ENCODE results near the gene ODC1.

The ODC1 gene

GRCh38 chr2:10471955-10472354 is 23.8 kb upstream of the ODC1 start:
- H3K4me3 ChIP-seq: no peak overlapping the region
- peaks cover 61% of the 10 kb centered on the region for H3K4me1 ChIP-seq
- H3K36me3 ChIP-seq: no peaks in the 10 kb centered on the region
- no peak overlapping the region for H3K9ac ChIP-seq
- no peak for TF ChIP-seq Cebpa-rat (IDR thresholded peaks at IDR 0.05)
- H4K20me1 ChIP-seq: no peaks in the 10 kb centered on the region
- no peaks in the 10 kb centered on the region for H3K9me3 ChIP-seq
- H3K4me2 ChIP-seq: peak overlapping the region; percentile 20; the same call in 1 of the 2 replicates
- H3K27ac ChIP-seq: no peak overlapping the region
- H3K27me3 ChIP-seq: no peaks in the 10 kb centered on the region

- Histone ChIP-seq H3K36me3 (no peaks in the 10 kb centered on the region), H4K20me1 (no peaks in the 10 kb centered on the region), H3K27ac (no peak overlapping the region), H3K27me3 (no peaks in the 10 kb centered on the region), H3K9ac (no peak overlapping the region), H3K4me3 (no peak overlapping the region), H3K4me1 (peaks cover 52% of the 10 kb centered on the region), H3K9me3 (no peaks in the 10 kb centered on the region), H3K4me2 (peak overlapping the region; percentile 7; the same call in 1 of the 2 replicates)
- no peak for TF ChIP-seq Cebpa-rat (IDR thresholded peaks at IDR 0.05)
Observed at GRCh38 chr2:10471046-10471571, 23.0 kb upstream of the ODC1 start.

- Histone ChIP-seq H3K4me2 (no peak overlapping the region), H3K9me3 (no peaks in the 10 kb centered on the region), H3K27ac (no peak overlapping the region), H3K4me3 (no peak overlapping the region), H3K27me3 (no peaks in the 10 kb centered on the region), H3K9ac (no peak overlapping the region), H3K36me3 (no peaks in the 10 kb centered on the region), H3K4me1 (peaks cover 42% of the 10 kb centered on the region), H4K20me1 (no peaks in the 10 kb centered on the region)
- TF ChIP-seq Cebpa-rat (IDR thresholded peaks at IDR 0.05): no peak
Observed at GRCh38 chr2:10469955-10470608, 22.0 kb upstream of the ODC1 start.

- Histone ChIP-seq H3K4me3 (no peak overlapping the region), H3K27me3 (no peaks in the 10 kb centered on the region), H3K4me2 (no peak overlapping the region), H3K27ac (no peak overlapping the region), H3K9me3 (no peaks in the 10 kb centered on the region), H4K20me1 (no peaks in the 10 kb centered on the region), H3K4me1 (peaks cover 34% of the 10 kb centered on the region), H3K36me3 (no peaks in the 10 kb centered on the region), H3K9ac (no peak overlapping the region)
- no peak for TF ChIP-seq Cebpa-rat (IDR thresholded peaks at IDR 0.05)
Observed at GRCh38 chr2:10469301-10469700, 21.2 kb upstream of the ODC1 start.

- no peak overlapping the region for H3K4me3 ChIP-seq
- no peaks in the 10 kb centered on the region for H3K36me3 ChIP-seq
- H3K4me1 ChIP-seq: peaks cover 19% of the 10 kb centered on the region
- no peak for TF ChIP-seq Cebpa-rat (IDR thresholded peaks at IDR 0.05)
- no peak overlapping the region for H3K27ac ChIP-seq
- no peaks in the 10 kb centered on the region for H4K20me1 ChIP-seq
- H3K27me3 ChIP-seq: no peaks in the 10 kb centered on the region
- H3K9me3 ChIP-seq: no peaks in the 10 kb centered on the region
- H3K4me2 ChIP-seq: no peak overlapping the region
- H3K9ac ChIP-seq: no peak overlapping the region
Observed at GRCh38 chr2:10467401-10467800, 19.3 kb upstream of the ODC1 start.

GRCh38 chr2:10466801-10467200 is 18.7 kb upstream of the ODC1 start:
- no peak for TF ChIP-seq Cebpa-rat (IDR thresholded peaks at IDR 0.05)
- no peak overlapping the region for H3K4me2 ChIP-seq
- H3K36me3 ChIP-seq: no peaks in the 10 kb centered on the region
- no peak overlapping the region for H3K27ac ChIP-seq
- no peak overlapping the region for H3K4me3 ChIP-seq
- H4K20me1 ChIP-seq: no peaks in the 10 kb centered on the region
- no peak overlapping the region for H3K9ac ChIP-seq
- H3K4me1 ChIP-seq: peaks cover 13% of the 10 kb centered on the region
- no peaks in the 10 kb centered on the region for H3K9me3 ChIP-seq
- H3K27me3 ChIP-seq: no peaks in the 10 kb centered on the region

- H3K4me1 ChIP-seq: peaks cover 4% of the 10 kb centered on the region; the same call in 1 of the 2 replicates
- no peak overlapping the region for H3K27ac ChIP-seq
- H3K4me3 ChIP-seq: no peak overlapping the region
- H4K20me1 ChIP-seq: no peaks in the 10 kb centered on the region
- no peak overlapping the region for H3K9ac ChIP-seq
- H3K27me3 ChIP-seq: no peaks in the 10 kb centered on the region
- no peak overlapping the region for H3K4me2 ChIP-seq
- H3K36me3 ChIP-seq: no peaks in the 10 kb centered on the region
- TF ChIP-seq Cebpa-rat (IDR thresholded peaks at IDR 0.05): no peak
- no peaks in the 10 kb centered on the region for H3K9me3 ChIP-seq
Observed at GRCh38 chr2:10465910-10466309, 17.8 kb upstream of the ODC1 start.

GRCh38 chr2:10462178-10463083 is 14.3 kb upstream of the ODC1 start:
- no peaks in the 10 kb centered on the region for H4K20me1 ChIP-seq
- no peak for TF ChIP-seq Cebpa-rat (IDR thresholded peaks at IDR 0.05)
- H3K27me3 ChIP-seq: no peaks in the 10 kb centered on the region
- no peak overlapping the region for H3K27ac ChIP-seq
- H3K4me2 ChIP-seq: no peak overlapping the region
- no peaks in the 10 kb centered on the region for H3K9me3 ChIP-seq
- 0 out of 2 replicates have a peak, but pooled peaks cover 14% of the 10 kb centered on the region for H3K4me1 ChIP-seq
- no peaks in the 10 kb centered on the region for H3K36me3 ChIP-seq
- H3K4me3 ChIP-seq: no peak overlapping the region
- no peak overlapping the region for H3K9ac ChIP-seq

GRCh38 chr2:10460366-10460796 is 12.3 kb upstream of the ODC1 start:
- H3K4me3 ChIP-seq: no peak overlapping the region
- H4K20me1 ChIP-seq: no peaks in the 10 kb centered on the region
- H3K4me1 ChIP-seq: 0 out of 2 replicates have a peak, but pooled peaks cover 14% of the 10 kb centered on the region
- no peak overlapping the region for H3K9ac ChIP-seq
- H3K27me3 ChIP-seq: no peaks in the 10 kb centered on the region
- no peaks in the 10 kb centered on the region for H3K9me3 ChIP-seq
- TF ChIP-seq Cebpa-rat (IDR thresholded peaks at IDR 0.05): no peak
- H3K27ac ChIP-seq: no peak overlapping the region
- no peak overlapping the region for H3K4me2 ChIP-seq
- no peaks in the 10 kb centered on the region for H3K36me3 ChIP-seq
